K562 (cell line): ENCODE results near the gene UGT1A5. TPM values are rescaled to one million over a fixed set of nuclear protein-coding genes. Genes with fewer than 3 reads are reported as not detected.

Experiments used
- ATAC-seq: fragments of 200-7000 bp; cut with Tn5 transposase; 3 replicates; pipeline ENCODE4 v1.9.1; 2020; ENCODE audit warnings: moderate library complexity
- BruUV-seq: library from RNA; stranded (reverse); fragments of 400-500 nt; replicated peaks from 2 replicates; lab custom pipeline; 2021; lab: Mats Ljungman, UMichigan
- CTCF ChIA-PET: fragments of 300-600 bp; formaldehyde crosslinking; extraction: SDS; loops from one replicate; lab custom pipeline; 2021; ENCODE audit warnings: low intra/inter-chr PET ratio; lab: Yijun Ruan, JAX
- POLR2A ChIA-PET: fragments of 300-600, 350-650 bp; sonication (Branson Sonifier 250); formaldehyde crosslinking; extraction: SDS; loops from one replicate; lab custom pipeline; 2021; ENCODE audit warnings: antibody characterized with exemption, inconsistent platforms; lab: Yijun Ruan, JAX
- DNase-seq, 4 experiments: peaks; one replicate each; pipeline versions ENCODE4 v3.0.0 to v3.0.0-alpha.2; 2011 to 2018; ENCODE audit warnings: low spot score in 3 of 4, mixed read lengths in 3 of 4; ENCODE audit errors: extremely low read depth in 1 of 4
- FAIRE-seq: peaks from 2 replicates; lab custom pipeline; 2011; peaks lifted over from hg19 to GRCh38; lab: Jason Lieb, UNC
- H2AFZ ChIP-seq: 2 replicates; pipeline ENCODE4 v1.6.0; 2011; ENCODE audit warnings: low read depth, low read length, control low read depth, inconsistent platforms
- H3K27ac ChIP-seq: fragments of 200-600 bp; 3 replicates; pipeline ENCODE4 v1.8.0; 2011; ENCODE audit warnings: low read depth, mild to moderate bottlenecking, control low read depth, inconsistent platforms, low read length, moderate library complexity, mixed read lengths; ENCODE audit errors: extremely low read depth
- H3K27me3 ChIP-seq, 2 experiments: fragments of 300-600 bp in 1 of 2; 2 replicates in 1 of 2; 3 replicates in 1 of 2; pipeline versions ENCODE4 v1.6.0 to v1.8.0; 2011; ENCODE audit warnings: inconsistent platforms in 2 of 2, low read length in 2 of 2, mild to moderate bottlenecking in 1 of 2, mixed read lengths in 1 of 2, moderate library complexity in 1 of 2; ENCODE audit not compliant: control insufficient read depth in 2 of 2, insufficient read depth in 2 of 2
- H3K36me3 ChIP-seq: fragments of 300-600 bp; 3 replicates; pipeline ENCODE4 v1.8.0; 2011; ENCODE audit warnings: mild to moderate bottlenecking, low read length, inconsistent platforms; ENCODE audit not compliant: control insufficient read depth, insufficient read depth
- H3K4me1 ChIP-seq, 2 experiments: fragments of 200-600 bp in 1 of 2; replicated peaks in 1 of 2; 2 replicates in 1 of 2; 3 replicates in 1 of 2; pipeline versions ENCODE4 v1.5.1 to v1.8.0; 2011; ENCODE audit warnings: inconsistent platforms in 2 of 2, low read length in 2 of 2, mild to moderate bottlenecking in 1 of 2, mixed read lengths in 1 of 2, moderate library complexity in 1 of 2; ENCODE audit not compliant: control insufficient read depth in 2 of 2, insufficient read depth in 2 of 2
- H3K4me2 ChIP-seq: 2 replicates; pipeline ENCODE4 v1.6.1; 2011; ENCODE audit warnings: low read length, control low read depth, inconsistent platforms, mixed read lengths; ENCODE audit not compliant: insufficient read depth
- H3K4me3 ChIP-seq: fragments of 200-600 bp; sonication (generic), shearing (Covaris generic); 2 replicates; pipeline ENCODE4 v1.5.1; 2016; ENCODE audit warnings: control low read depth, inconsistent platforms
- H3K79me2 ChIP-seq: fragments of 200-600 bp; 3 replicates; pipeline ENCODE4 v1.8.0; 2011; ENCODE audit warnings: low read length, inconsistent platforms; ENCODE audit not compliant: control insufficient read depth, insufficient read depth
- H3K9ac ChIP-seq, 2 experiments: 2 replicates each; pipeline versions ENCODE4 v1.6.0 to v1.6.1; 2011; ENCODE audit warnings: low read depth in 2 of 2, low read length in 2 of 2, control low read depth in 1 of 2, inconsistent platforms in 1 of 2, mild to moderate bottlenecking in 1 of 2, mixed read lengths in 1 of 2; ENCODE audit not compliant: insufficient read depth in 1 of 2
- H3K9me1 ChIP-seq: one replicate; pipeline ENCODE4 v1.6.0; 2011; ENCODE audit warnings: inconsistent platforms, mild to moderate bottlenecking, low read length, moderate library complexity; ENCODE audit not compliant: control insufficient read depth, insufficient read depth
- H3K9me3 ChIP-seq: replicated peaks from 2 replicates; pipeline ENCODE4 v1.5.1; 2011; ENCODE audit warnings: low read depth, low read length, inconsistent platforms; ENCODE audit not compliant: control insufficient read depth, insufficient read depth
- H4K20me1 ChIP-seq: replicated peaks from 2 replicates; pipeline ENCODE4 v1.6.1; 2011; ENCODE audit warnings: low read length, inconsistent platforms, mixed read lengths; ENCODE audit not compliant: control insufficient read depth, insufficient read depth
- TFE3 ChIP-seq: fragments of 450-650 bp; formaldehyde crosslinking; IDR thresholded peaks from 2 replicates; pipeline ENCODE4 v1.4.0; 2020; ENCODE audit warnings: mild to moderate bottlenecking, mixed read lengths
- ZNF253 ChIP-seq: fragments of 250-450 bp; sonication (Bioruptor Pico); conservative IDR thresholded peaks from 2 replicates; pipeline ENCODE4 v1.6.1; 2021; ENCODE audit warnings: mild to moderate bottlenecking
- WGBS: fragments of 100-300 bp; shearing (Covaris generic); methylation state at CpG from one replicate; pipeline ENCODE4 v1.1.6; 2016; ENCODE audit warnings: low coverage, mixed read lengths; ENCODE audit not compliant: insufficient coverage; ENCODE audit errors: missing lambda C conversion rate; 5-methylcytosine and 5-hydroxymethylcytosine counted together
- in situ Hi-C: fragments of 300-500 bp; cut with MboI; formaldehyde crosslinking; loops from 4 replicates; pipeline ENCODE4 v1.15.0; 2018; ENCODE audit warnings: inconsistent platforms, mixed read lengths
- intact Hi-C: fragments of 100-400 bp; cut with micrococcal nuclease; formaldehyde crosslinking; loops from 2 replicates; pipeline ENCODE4 v1.14.2; 2022
- polyA plus RNA-seq, 8 experiments: library from polyadenylated mRNA; depleted of rRNA in 4 of 8; stranded (reverse) in 5 of 8; unstranded in 3 of 8; fragments of >200 nt; fragmentation: Nextera tagmentation in 2 of 8; fragmentation: Illumina TruSeq in 1 of 8; extraction: Ambion mirVana in 2 of 8; extraction: Trizol in 1 of 8; gene quantifications; 2 replicates each; pipeline versions ENCODE4 v1.2.1 to v1.2.3, GENCODE V29; 2011 to 2014; ENCODE audit warnings: inconsistent platforms in 1 of 8, missing spikeins in 1 of 8
- total RNA-seq, 7 experiments: library from RNA; depleted of rRNA in 6 of 7; stranded (reverse); fragments of >200 nt in 6 of 7; fragmentation: Illumina TruSeq in 2 of 7; extraction: Trizol in 2 of 7; gene quantifications; 2 replicates each; pipeline versions ENCODE4 v1.2.1 to v1.2.3, GENCODE V29; 2011 to 2021; ENCODE audit warnings: low replicate concordance in 1 of 7

Gene UGT1A5
- total and polyA plus RNA-seq, 9 of the 15 experiments (the other 6 are each of a cell fraction or from before 2014, with no cell fraction given): not detected

- POLR2A ChIA-PET: no interaction called here
- 0% methylated on average over 8 of the region's 8 CpGs for WGBS
- CTCF ChIA-PET: no interaction called here
These were observed 91.3 kb downstream of the UGT1A5 start for GRCh38 chr2:233803994-233804393.

More at GRCh38 chr2:233803994-233804393, 91.3 kb downstream of the UGT1A5 start:
- no peak overlapping the region for H3K9ac ChIP-seq
- H3K27ac ChIP-seq: no peak overlapping the region
- no peak overlapping the region for H3K4me3 ChIP-seq
- DNase-seq (no peak), ATAC-seq (no peak), FAIRE-seq (no peak)
- no peaks in the 10 kb centered on the region; a peak in 1 of 5 replicates for H3K4me1 ChIP-seq
- H3K9me3 ChIP-seq: no peaks in the 10 kb centered on the region
- intact Hi-C loops: no loop called here
- H2AFZ ChIP-seq: no peak overlapping the region
- no TSS peak for BruUV-seq
- H3K79me2 ChIP-seq: no peaks in the 10 kb centered on the region
- in situ Hi-C loops: no loop called here
- TF ChIP-seq TFE3 (CRISPR knock-in tag) (0 out of 2 replicates have a peak, but pooled peaks have one; percentile 7), ZNF253 (CRISPR knock-in tag) (no peak)
- no peaks in the 10 kb centered on the region for H4K20me1 ChIP-seq
- H3K9me1 ChIP-seq: no peaks in the 10 kb centered on the region
- H3K36me3 ChIP-seq: no peaks in the 10 kb centered on the region
- H3K4me2 ChIP-seq: no peak overlapping the region
- H3K27me3 ChIP-seq: peaks cover 0 to 24% of the 10 kb centered on the region in 2 experiments; a peak in 2 of 5 replicates
